ENCODE results near the gene LIN7C.

LIN7C gene

GRCh38 chr11:27445625-27446024, 60.9 kb downstream of the LIN7C start:
- no peak for DNase-seq (ENCODE audit: low spot score)

GRCh38 chr11:27444801-27445215, 61.8 kb downstream of the LIN7C start:
- DNase-seq (ENCODE audit: low spot score) = no peak

Data from hematopoietic multipotent progenitor cell treated with erythropoietin and hydrocortisone succinate and interleukin-3 and kit ligand, for 17 days (in vitro differentiated cells).